ENCODE data around the gene TGM5.

DNA sequence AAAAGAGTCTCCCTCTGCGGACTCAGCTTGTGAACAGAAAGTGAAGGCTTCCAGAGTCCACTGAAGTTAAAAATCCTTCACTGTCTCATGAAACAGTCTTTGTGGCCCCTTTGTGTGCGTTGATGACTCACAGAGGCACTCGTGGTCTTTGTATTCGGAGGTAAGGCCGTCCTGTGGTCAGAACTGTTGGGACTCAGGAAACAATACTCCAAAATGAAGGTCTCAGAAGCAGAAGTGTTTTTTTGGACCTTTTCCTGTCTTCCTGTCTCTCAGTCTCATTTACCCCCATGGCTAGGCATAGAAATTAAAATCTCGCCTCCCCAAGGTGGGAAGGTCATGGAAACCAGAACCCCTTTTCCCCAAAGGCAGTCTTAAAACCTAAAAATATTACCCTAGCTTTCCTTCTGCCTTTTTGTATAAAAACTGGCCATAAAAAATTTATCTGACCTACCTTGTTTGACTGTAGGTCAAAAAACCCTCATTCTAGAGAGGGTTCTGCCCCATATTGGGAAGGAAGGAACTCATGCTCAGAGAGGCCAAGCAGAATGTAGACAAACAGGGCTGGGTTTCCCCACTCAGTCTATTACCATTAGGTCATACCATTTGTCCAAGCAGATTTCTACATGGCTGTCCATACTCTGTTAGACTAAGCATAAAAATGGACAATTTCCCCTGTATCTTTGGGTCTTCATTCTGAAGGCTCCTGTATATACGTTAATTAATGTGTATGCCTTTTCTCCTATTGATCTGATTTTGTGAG lies 26.8 kb downstream of the TGM5 start:
- no peak for TF ChIP-seq EZH2phosphoT487 (IDR thresholded peaks at IDR 0.05; ENCODE audit: insufficient read depth, low read depth)
- no peak for TF ChIP-seq EZH2 (IDR thresholded peaks at IDR 0.05; ENCODE audit: insufficient read depth, poor library complexity, severe bottlenecking)
